ENCODE data around the gene SMIM21. TPM values are rescaled to one million over a fixed set of nuclear protein-coding genes. Genes with fewer than 3 reads are reported as not detected.

Gene SMIM21
- total RNA-seq (2022; extraction: Qiagen RNA extraction) = not detected in 5 replicates

GRCh38 chr18:75427603-75428002 is at the start of gene SMIM21:
Gene SMIM21 (minus strand): TSS chr18:75427703. CDS start chr18:75427563, 140 bp downstream.

Other genes starting within 250 kb of the SMIM21 start
- gene PTGR3, start 218.6 kb downstream of the SMIM21 start, total RNA-seq (2022; extraction: Qiagen RNA extraction) = 16.6 to 19.0 TPM (median 18.0 TPM) in 5 replicates
- gene TSHZ1, start 216.9 kb downstream of the SMIM21 start, total RNA-seq (2022; extraction: Qiagen RNA extraction) = 5.1 to 6.5 TPM (median 5.7 TPM) in 5 replicates